HL-60 (cell line): ENCODE data around the gene MISP3.

Source experiments
- GABPA ChIP-seq: IDR thresholded peaks from 2 replicates; pipeline ENCODE4 v1.6.1; 2012; ENCODE audit warnings: low read depth
- POLR2AphosphoS5 ChIP-seq: IDR thresholded peaks from 2 replicates; pipeline ENCODE4 v1.6.1; 2012; ENCODE audit warnings: low read depth
- TF ChIP-seq, protein P1 (sequence below): IDR thresholded peaks from one replicate; pipeline ENCODE4 v1.5.1; 2011; ENCODE audit warnings: low read length, control low read depth, inconsistent platforms; ENCODE audit not compliant: insufficient read depth
- TF ChIP-seq, protein P2 (sequence below): IDR thresholded peaks from 2 replicates; pipeline ENCODE4 v1.6.1; 2012; ENCODE audit warnings: low read depth; ENCODE audit not compliant: insufficient replicate concordance

DNA sequence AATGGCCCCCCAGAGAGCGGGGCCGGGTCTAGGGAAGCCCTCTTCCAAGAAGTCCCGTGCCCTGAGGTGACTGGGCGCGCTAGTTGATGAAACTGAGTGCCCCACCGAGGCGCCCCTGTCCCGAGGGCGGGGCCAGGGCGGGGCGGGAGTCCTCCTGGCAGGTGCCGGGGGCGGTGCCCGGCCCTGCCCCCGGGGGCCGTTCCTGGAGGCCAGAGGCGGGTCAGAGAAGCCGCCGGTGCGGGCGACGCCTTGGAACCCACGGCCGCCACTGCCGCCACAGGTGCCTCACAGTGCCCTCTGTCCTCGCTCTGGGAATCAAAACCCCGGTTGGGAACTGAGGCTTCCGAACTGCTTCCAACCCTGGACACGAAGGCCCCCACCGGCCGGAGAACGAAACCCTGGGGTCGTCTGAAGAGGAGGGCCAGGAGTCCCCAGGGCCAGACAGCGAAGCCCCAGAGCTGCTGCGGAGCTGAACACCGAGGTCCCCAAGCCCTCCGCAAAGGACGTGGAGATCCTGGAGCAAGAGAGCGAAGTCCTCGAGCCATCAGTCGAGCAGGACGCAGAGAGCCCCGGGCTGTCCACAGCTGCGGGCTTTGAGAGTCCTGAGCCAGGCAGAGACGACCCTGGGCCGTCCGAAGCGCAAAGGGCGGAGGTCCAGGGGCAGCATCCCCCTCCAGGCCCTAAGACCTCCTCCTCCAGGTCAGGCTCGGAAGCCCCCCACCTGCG, at the start of gene MISP3:
- no peak for TF ChIP-seq GABPA
- TF ChIP-seq POLR2AphosphoS5: no peak
- TF ChIP-seq, protein P1, sequence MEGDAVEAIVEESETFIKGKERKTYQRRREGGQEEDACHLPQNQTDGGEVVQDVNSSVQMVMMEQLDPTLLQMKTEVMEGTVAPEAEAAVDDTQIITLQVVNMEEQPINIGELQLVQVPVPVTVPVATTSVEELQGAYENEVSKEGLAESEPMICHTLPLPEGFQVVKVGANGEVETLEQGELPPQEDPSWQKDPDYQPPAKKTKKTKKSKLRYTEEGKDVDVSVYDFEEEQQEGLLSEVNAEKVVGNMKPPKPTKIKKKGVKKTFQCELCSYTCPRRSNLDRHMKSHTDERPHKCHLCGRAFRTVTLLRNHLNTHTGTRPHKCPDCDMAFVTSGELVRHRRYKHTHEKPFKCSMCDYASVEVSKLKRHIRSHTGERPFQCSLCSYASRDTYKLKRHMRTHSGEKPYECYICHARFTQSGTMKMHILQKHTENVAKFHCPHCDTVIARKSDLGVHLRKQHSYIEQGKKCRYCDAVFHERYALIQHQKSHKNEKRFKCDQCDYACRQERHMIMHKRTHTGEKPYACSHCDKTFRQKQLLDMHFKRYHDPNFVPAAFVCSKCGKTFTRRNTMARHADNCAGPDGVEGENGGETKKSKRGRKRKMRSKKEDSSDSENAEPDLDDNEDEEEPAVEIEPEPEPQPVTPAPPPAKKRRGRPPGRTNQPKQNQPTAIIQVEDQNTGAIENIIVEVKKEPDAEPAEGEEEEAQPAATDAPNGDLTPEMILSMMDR: no peak
- TF ChIP-seq, protein P2, sequence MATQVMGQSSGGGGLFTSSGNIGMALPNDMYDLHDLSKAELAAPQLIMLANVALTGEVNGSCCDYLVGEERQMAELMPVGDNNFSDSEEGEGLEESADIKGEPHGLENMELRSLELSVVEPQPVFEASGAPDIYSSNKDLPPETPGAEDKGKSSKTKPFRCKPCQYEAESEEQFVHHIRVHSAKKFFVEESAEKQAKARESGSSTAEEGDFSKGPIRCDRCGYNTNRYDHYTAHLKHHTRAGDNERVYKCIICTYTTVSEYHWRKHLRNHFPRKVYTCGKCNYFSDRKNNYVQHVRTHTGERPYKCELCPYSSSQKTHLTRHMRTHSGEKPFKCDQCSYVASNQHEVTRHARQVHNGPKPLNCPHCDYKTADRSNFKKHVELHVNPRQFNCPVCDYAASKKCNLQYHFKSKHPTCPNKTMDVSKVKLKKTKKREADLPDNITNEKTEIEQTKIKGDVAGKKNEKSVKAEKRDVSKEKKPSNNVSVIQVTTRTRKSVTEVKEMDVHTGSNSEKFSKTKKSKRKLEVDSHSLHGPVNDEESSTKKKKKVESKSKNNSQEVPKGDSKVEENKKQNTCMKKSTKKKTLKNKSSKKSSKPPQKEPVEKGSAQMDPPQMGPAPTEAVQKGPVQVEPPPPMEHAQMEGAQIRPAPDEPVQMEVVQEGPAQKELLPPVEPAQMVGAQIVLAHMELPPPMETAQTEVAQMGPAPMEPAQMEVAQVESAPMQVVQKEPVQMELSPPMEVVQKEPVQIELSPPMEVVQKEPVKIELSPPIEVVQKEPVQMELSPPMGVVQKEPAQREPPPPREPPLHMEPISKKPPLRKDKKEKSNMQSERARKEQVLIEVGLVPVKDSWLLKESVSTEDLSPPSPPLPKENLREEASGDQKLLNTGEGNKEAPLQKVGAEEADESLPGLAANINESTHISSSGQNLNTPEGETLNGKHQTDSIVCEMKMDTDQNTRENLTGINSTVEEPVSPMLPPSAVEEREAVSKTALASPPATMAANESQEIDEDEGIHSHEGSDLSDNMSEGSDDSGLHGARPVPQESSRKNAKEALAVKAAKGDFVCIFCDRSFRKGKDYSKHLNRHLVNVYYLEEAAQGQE: no peak
